Effector CD8-positive, alpha-beta T cell (primary cell): ENCODE results near the gene ATXN7.

Source experiments
- DNase-seq: peaks from one replicate; lab custom pipeline; 2025; lab: John Stamatoyannopoulos, UW

Gene ATXN7

GRCh38 chr3:63984391-63984790 is 120.7 kb downstream of the ATXN7 start:
- no peak for DNase-seq

DNA sequence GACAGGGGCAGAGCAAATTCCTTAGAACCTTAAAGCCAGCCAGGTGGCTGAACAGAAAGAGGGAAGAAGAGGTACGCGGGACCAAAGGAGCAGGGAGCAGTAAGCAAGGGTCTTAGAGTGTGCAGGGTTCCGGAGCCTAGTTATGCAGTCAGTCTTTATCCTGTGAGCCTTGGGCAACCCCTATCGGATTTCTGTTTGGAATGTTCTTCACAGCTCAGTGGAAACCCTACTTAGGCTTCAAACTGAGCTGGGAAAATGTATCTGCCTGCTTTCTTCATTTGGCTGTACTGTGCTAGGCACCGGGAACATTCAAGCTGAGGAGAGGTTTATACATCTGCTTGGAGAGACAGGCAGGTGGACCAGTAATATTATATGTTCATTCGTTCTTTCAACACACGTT is 122.5 kb downstream of the ATXN7 start:
- no peak for DNase-seq

- DNase-seq = no peak
Observed at GRCh38 chr3:63986831-63987230, 123.2 kb downstream of the ATXN7 start.

- no peak for DNase-seq
Observed at GRCh38 chr3:63988943-63989342, 125.3 kb downstream of the ATXN7 start.

- no peak for DNase-seq
Observed at GRCh38 chr3:63990204-63990603, 126.5 kb downstream of the ATXN7 start.

GRCh38 chr3:63990733-63991132 is 127.1 kb downstream of the ATXN7 start:
- no peak for DNase-seq

GRCh38 chr3:63991666-63992065 is 128.0 kb downstream of the ATXN7 start:
- DNase-seq = no peak

DNA sequence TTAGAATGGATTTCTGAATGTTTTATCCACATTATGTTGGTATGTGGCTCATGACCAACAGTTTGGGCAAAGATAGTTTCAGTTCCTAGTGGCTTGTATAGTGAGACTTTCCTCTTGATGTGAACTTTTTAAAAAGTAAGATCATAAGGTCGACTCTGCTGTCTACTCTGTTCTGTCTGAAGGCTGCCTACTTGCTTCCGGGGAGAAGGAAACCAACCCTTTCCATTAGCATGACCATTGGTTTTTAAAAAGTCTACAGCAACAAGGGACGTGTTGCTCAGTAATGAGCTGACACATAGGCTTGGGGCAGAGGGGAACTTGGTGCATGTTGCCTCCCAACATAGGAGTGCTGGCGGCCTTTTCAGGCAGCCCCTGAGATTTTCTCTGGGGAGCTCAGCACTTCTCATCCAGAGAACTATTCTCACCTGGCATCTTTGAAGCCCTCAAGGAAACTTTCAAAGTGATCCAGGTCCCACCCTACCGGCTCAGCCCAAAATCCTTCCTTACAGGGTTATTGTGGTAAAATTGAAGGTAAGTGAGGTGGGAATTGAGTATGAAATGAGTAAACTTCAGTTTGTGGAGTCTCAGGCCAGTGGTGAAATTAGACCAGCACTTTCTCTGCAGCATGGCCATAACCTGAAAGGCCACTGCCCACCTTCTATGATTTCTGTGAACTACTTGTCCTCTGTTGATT is 129.0 kb downstream of the ATXN7 start:
- DNase-seq = no peak

GRCh38 chr3:63993653-63994079 is 130.0 kb downstream of the ATXN7 start:
- DNase-seq = peak; percentile 28

DNA sequence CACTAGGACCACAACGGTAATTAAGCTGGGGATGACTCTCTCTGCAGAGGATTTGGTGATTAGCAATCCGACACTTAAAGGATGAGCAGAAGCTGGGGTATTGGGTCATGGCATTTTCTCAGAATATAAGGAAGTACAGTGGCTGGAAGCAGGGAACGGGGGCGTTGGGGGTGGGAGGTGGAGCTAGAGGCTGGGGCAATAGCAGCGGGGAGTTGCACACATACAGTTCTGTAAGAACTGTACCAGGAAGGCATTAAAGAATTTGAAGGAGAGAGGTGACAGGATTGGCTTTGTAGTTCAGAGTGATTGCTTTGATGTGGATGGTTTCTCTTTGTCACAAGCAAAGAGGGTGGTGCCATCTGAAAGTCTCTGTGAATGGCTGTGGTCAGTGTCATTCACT is 131.4 kb downstream of the ATXN7 start:
- no peak for DNase-seq

DNA sequence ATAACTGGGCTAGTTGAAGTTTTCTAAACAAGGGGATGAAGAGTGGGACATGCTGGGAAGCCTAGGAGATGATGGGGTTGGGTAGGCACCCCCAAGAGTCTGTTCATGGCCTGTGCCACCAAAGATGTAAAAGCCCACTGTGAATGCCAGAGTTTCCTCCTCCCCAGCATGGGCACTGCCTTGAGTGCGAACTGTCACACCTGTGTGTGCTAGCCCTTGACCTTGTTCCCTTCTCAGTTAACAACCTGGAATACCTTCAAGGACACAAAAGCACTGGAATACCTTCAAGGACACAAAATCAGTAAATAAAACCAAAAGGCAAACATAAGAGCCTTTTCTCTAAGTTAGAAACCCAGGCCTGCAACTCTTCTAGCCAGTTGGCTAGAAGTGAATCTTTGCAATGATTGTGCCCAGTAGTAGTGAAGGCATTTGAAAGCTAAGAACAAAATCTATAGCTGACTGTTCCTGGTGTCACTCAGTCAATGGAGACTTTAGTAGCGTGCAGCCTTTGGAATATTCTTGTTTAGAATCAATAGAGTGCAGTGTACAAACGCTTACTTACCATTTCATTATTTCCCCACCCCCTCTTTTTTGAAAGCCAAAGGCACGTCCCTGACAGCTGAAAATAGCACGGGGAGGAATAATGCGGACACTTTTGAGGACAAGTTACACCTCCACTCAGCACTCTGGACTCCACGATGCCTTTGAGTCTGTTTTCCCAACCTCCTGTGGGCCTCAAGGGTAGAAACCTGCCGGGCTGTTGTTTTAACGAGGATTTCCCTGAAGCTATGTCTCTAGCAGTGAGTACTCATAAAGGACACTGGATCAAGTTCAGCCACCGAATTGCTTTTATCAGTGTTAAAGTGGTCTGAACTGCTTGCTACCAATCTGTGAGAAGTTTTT is 135.4 kb downstream of the ATXN7 start:
- DNase-seq = no peak

- DNase-seq = no peak
Observed at GRCh38 chr3:64000453-64001055, 136.9 kb downstream of the ATXN7 start.

- DNase-seq = no peak
Observed at GRCh38 chr3:64002233-64002632, 138.6 kb downstream of the ATXN7 start.

GRCh38 chr3:64003589-64003988 is 139.9 kb downstream of the ATXN7 start:
- DNase-seq = no peak

GRCh38 chr3:64008017-64008416 is 144.3 kb downstream of the ATXN7 start:
- no peak for DNase-seq

GRCh38 chr3:64008487-64009351 is 145.1 kb downstream of the ATXN7 start:
- no peak for DNase-seq

DNA sequence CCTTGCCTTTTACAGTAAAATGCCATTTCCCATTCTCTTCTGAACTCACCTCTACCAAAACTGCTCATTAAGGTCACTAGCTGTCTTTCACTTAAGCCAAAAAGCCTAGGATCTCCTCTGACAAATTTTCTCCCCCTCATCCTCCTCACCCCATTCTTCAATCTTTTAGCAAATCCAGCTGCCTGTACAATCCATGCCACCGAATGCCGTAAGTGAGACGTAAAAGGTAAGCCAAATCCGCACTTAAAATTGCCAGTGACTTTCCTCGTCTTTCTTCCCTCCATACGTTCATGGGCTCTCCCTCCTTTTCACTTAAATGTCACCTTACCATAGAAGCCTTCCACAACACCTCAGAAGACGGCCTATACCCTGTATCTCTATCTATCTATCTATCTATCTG is 145.9 kb downstream of the ATXN7 start:
- DNase-seq = no peak

DNA sequence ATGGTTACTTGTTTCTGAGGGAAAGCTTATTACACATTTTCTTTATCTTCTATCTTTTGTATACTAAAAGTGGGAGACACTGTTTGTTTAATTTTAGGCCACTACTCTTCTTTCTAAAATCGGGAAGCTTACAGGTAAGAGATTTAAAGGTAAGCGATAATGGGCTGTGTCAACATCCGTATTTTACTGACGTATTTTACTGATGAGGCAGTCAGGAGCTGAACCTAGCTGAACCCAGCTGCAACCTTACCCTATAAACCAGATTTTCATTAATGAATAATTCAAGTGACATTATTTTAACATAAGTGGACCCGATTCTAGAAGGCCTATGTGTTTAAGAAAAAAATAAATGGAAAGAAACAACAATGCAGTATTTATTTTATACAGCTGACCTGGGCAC is 146.5 kb downstream of the ATXN7 start:
- no peak for DNase-seq

- DNase-seq = no peak
Observed at GRCh38 chr3:64011685-64012084, 148.0 kb downstream of the ATXN7 start.

DNA sequence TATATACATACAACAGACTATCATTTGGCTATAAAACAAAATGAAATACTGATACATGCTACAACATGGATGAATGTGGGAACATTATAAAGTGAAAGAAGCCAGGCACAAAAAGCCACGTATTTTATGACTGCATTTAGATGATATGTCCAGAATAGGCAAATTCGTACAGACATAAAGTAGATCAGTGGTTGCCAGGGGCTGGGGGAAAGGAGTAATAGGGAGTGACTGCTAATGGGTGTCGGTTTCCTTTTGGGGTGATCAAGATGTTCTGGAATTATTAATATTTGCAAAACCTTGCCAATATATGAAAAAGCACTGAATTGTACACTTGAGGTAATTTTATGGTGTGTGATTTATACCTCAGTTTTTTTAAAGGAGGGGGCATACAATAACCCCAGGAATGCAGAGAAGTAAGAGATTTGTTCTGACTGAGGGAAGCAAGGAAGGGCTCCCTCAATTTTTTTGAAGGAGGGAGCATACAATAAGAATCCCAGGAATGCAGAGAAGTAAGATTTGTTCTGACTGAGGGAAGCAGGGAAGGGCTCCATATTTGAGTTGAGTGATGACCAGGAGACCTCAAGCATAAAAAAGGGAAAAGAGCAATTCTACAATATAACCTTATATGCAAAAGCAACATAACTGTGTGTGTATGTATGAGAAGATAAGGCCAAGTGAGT is 153.4 kb downstream of the ATXN7 start:
- no peak for DNase-seq

DNA sequence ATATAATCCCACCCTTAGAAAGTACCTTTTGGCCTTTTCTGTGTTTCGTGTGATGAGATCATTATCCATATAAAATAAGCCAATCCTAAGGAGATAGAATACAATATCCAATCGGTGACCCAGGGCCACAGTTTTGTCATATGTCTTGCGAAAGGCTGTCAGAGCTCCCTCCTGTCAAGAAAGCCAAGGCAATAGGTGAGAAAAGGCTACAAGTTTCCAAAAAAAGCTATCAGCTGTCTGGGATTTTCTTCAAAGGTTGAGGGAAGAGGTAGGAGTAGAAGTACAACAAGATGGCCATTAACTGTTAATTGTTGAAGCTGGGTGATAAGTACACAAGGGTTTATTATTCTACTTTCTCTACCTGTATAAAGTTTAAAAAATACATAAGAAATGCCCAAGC is 155.6 kb downstream of the ATXN7 start:
- DNase-seq = no peak
